Lower lobe of right lung (tissue), 2 donors: ENCODE data around the gene VILL. TPM values are rescaled to one million over a fixed set of nuclear protein-coding genes. Genes with fewer than 3 reads are reported as not detected.

Source experiments
- ATAC-seq, 2 donors: fragments of 200-7000 bp; cut with Tn5 transposase; one replicate each; pipeline ENCODE4 v1.9.1; 2020 to 2022; ENCODE audit warnings: mild to moderate bottlenecking in 2 of 2, moderate library complexity in 2 of 2
- DNase-seq: peaks from one replicate; pipeline ENCODE4 v3.0.0-alpha.2; 2020
- H3K27ac ChIP-seq: fragments of 200-600 bp; one replicate; pipeline ENCODE4 v1.8.0; 2022
- H3K27me3 ChIP-seq: fragments of 200-600 bp; one replicate; pipeline ENCODE4 v1.8.0; 2022; ENCODE audit warnings: low read depth
- H3K36me3 ChIP-seq: fragments of 200-600 bp; one replicate; pipeline ENCODE4 v1.8.0; 2022; ENCODE audit warnings: mild to moderate bottlenecking
- H3K4me1 ChIP-seq: fragments of 200-600 bp; one replicate; pipeline ENCODE4 v1.8.0; 2022
- H3K4me3 ChIP-seq: fragments of 200-600 bp; one replicate; pipeline ENCODE4 v1.8.0; 2022; ENCODE audit warnings: mild to moderate bottlenecking
- H3K9me3 ChIP-seq: fragments of 200-600 bp; one replicate; pipeline ENCODE4 v1.8.0; 2022
- CTCF ChIP-seq: fragments of 200-600 bp; IDR thresholded peaks from one replicate; pipeline ENCODE4 v1.8.0; 2022; ENCODE audit warnings: antibody characterized with exemption, mild to moderate bottlenecking
- intact Hi-C: fragments of 100-400 bp; cut with DNase I; formaldehyde crosslinking; loops from one replicate; pipeline ENCODE4 v1.11.0; 2022
- total RNA-seq: library from RNA; stranded (reverse); fragmentation: NEBNext Ultra II Directional; extraction: Animal tissue kit (Norgen Biotek cat#: 25700); gene quantifications from one replicate; pipeline ENCODE4 v1.2.1, GENCODE V29; 2021
- donor health status: DM: no; HTN: yes; CAD: no; lungs with severe emphysema.

Gene VILL
- total RNA-seq, 1 donor from 2014 or later = 12.5 TPM

GRCh38 chr3:38006445-38006995, 15.9 kb downstream of the VILL start:
- Histone ChIP-seq H3K4me1 (peaks cover 12% of the 10 kb centered on the region), H3K36me3 (peaks cover 64% of the 10 kb centered on the region), H3K27me3 (no peaks in the 10 kb centered on the region), H3K4me3 (no peak overlapping the region), H3K27ac (no peak overlapping the region), H3K9me3 (no peaks in the 10 kb centered on the region)
- ATAC-seq = no peak
- intact Hi-C loops = no loop called here
- no peak for TF ChIP-seq CTCF
- DNase-seq = no peak

- ATAC-seq = no peak
Measured at GRCh38 chr3:38007754-38008090, 17.1 kb downstream of the VILL start.

GRCh38 chr3:38008191-38008701, 17.7 kb downstream of the VILL start:
- DNase-seq (peak; percentile 36), ATAC-seq (no peak)
- Histone ChIP-seq H3K4me1 (peaks cover 12% of the 10 kb centered on the region), H3K4me3 (no peak overlapping the region), H3K9me3 (no peaks in the 10 kb centered on the region), H3K27me3 (no peaks in the 10 kb centered on the region), H3K36me3 (peaks cover 57% of the 10 kb centered on the region), H3K27ac (no peak overlapping the region)
- no peak for TF ChIP-seq CTCF
- intact Hi-C loops = no loop called here

More at GRCh38 chr3:38007754-38008090, 17.1 kb downstream of the VILL start:
- peaks cover 57% of the 10 kb centered on the region for H3K36me3 ChIP-seq
- intact Hi-C loops = no loop called here
- peak; percentile 31 for DNase-seq
- no peaks in the 10 kb centered on the region for H3K9me3 ChIP-seq
- no peaks in the 10 kb centered on the region for H3K27me3 ChIP-seq
- H3K27ac ChIP-seq = no peak overlapping the region
- H3K4me1 ChIP-seq = peaks cover 12% of the 10 kb centered on the region
- no peak for TF ChIP-seq CTCF
- no peak overlapping the region for H3K4me3 ChIP-seq

GRCh38 chr3:38008971-38009580, 18.5 kb downstream of the VILL start:
- Histone ChIP-seq H3K36me3 (peaks cover 62% of the 10 kb centered on the region), H3K9me3 (no peaks in the 10 kb centered on the region), H3K4me1 (peaks cover 7% of the 10 kb centered on the region), H3K27ac (no peak overlapping the region), H3K4me3 (no peak overlapping the region), H3K27me3 (no peaks in the 10 kb centered on the region)
- ATAC-seq = no peak
- no peak for TF ChIP-seq CTCF
- peak; percentile 27 for DNase-seq
- intact Hi-C loops = no loop called here

- intact Hi-C loops = no loop called here
- H3K4me3 ChIP-seq = no peak overlapping the region
- H3K27ac ChIP-seq = no peak overlapping the region
- peaks cover 71% of the 10 kb centered on the region for H3K36me3 ChIP-seq
- no peaks in the 10 kb centered on the region for H3K27me3 ChIP-seq
- no peaks in the 10 kb centered on the region for H3K4me1 ChIP-seq
- no peak for TF ChIP-seq CTCF
- H3K9me3 ChIP-seq = no peaks in the 10 kb centered on the region
- DNase-seq (peak; percentile 41), ATAC-seq (no peak)
Measured at GRCh38 chr3:38009807-38010591, 19.4 kb downstream of the VILL start.
